ENCODE results near the gene TM9SF4. TPM values are rescaled to one million over a fixed set of nuclear protein-coding genes. Genes with fewer than 3 reads are reported as not detected.

TM9SF4 gene
- total RNA-seq, 1 experiment from 2014 or later, result 67.8 TPM

GRCh38 chr20:32087070-32087469 is 22.4 kb upstream of the TM9SF4 start:
- POLR2A ChIA-PET (ENCODE audit: unreplicated experiment), result no interaction called here
- no peaks in the 10 kb centered on the region for H3K4me1 ChIP-seq (replicated peaks; ENCODE audit: insufficient read depth)
- H3K36me3 ChIP-seq (ENCODE audit: low read depth), result no peaks in the 10 kb centered on the region
- no peak overlapping the region for H3K27ac ChIP-seq
- no peak for DNase-seq
- H3K27me3 ChIP-seq (ENCODE audit: insufficient read depth, low read depth), result peaks cover 38% of the 10 kb centered on the region
- no peak overlapping the region for H3K4me2 ChIP-seq
- no TSS peak for BruUV-seq (replicated peaks)
- no peaks in the 10 kb centered on the region for H3K9me2 ChIP-seq (ENCODE audit: insufficient read depth)
- intact Hi-C loops (cut with micrococcal nuclease; ENCODE audit: unreplicated experiment), result no loop called here
- H3F3A ChIP-seq (ENCODE audit: insufficient read depth, low read depth), result no peaks in the 10 kb centered on the region
- H4K20me1 ChIP-seq (ENCODE audit: insufficient read depth), result no peaks in the 10 kb centered on the region; the same call in 1 of the 2 replicates
- no peaks in the 10 kb centered on the region for H3K79me2 ChIP-seq (ENCODE audit: low read depth)
- CTCF ChIA-PET, result interaction anchor here (0.6 to 0.9 kb wide), 2 partner anchors 8 to 21 kb away, joined by 3 to 5 read pairs; no protein-coding TSS in a partner anchor
- H3K9me3 ChIP-seq (ENCODE audit: insufficient read depth, low read depth), result no peaks in the 10 kb centered on the region
- H2AFZ ChIP-seq, result no peak overlapping the region
- no peak for TF ChIP-seq CTCF (conservative IDR thresholded peaks at IDR 0.05)
- TF ChIP-seq EZH2 (IDR thresholded peaks at IDR 0.05; ENCODE audit: low read depth), result no peak
- no peak overlapping the region for H3K4me3 ChIP-seq

GRCh38 chr20:32088759-32089158 is 20.8 kb upstream of the TM9SF4 start:
- Histone ChIP-seq H2AFZ (no peak overlapping the region), H3K9me3 (ENCODE audit: insufficient read depth, low read depth) (no peaks in the 10 kb centered on the region), H3K36me3 (ENCODE audit: low read depth) (no peaks in the 10 kb centered on the region), H3K4me2 (no peak overlapping the region), H3K27ac (no peak overlapping the region), H3K27me3 (ENCODE audit: insufficient read depth, low read depth) (peaks cover 41% of the 10 kb centered on the region), H4K20me1 (ENCODE audit: insufficient read depth) (no peaks in the 10 kb centered on the region; the same call in 1 of the 2 replicates), H3K79me2 (ENCODE audit: low read depth) (no peaks in the 10 kb centered on the region), H3K4me1 (replicated peaks; ENCODE audit: insufficient read depth) (no peaks in the 10 kb centered on the region), H3K4me3 (no peak overlapping the region), H3K9me2 (ENCODE audit: insufficient read depth) (no peaks in the 10 kb centered on the region), H3F3A (ENCODE audit: insufficient read depth, low read depth) (no peaks in the 10 kb centered on the region)
- DNase-seq, result no peak
- intact Hi-C loops (cut with micrococcal nuclease; ENCODE audit: unreplicated experiment), result no loop called here
- ChIA-PET POLR2A (ENCODE audit: unreplicated experiment) (no interaction called here), CTCF (no interaction called here)
- TF ChIP-seq CTCF (conservative IDR thresholded peaks at IDR 0.05) (no peak), EZH2 (IDR thresholded peaks at IDR 0.05; ENCODE audit: low read depth) (no peak)
- no TSS peak for BruUV-seq (replicated peaks)

GRCh38 chr20:32089637-32090362 is 19.7 kb upstream of the TM9SF4 start:
- Histone ChIP-seq H3K79me2 (ENCODE audit: low read depth) (no peaks in the 10 kb centered on the region), H3K9me2 (ENCODE audit: insufficient read depth) (no peaks in the 10 kb centered on the region), H2AFZ (no peak overlapping the region), H3F3A (ENCODE audit: insufficient read depth, low read depth) (no peaks in the 10 kb centered on the region), H3K4me1 (replicated peaks; ENCODE audit: insufficient read depth) (no peaks in the 10 kb centered on the region), H3K36me3 (ENCODE audit: low read depth) (no peaks in the 10 kb centered on the region), H3K27me3 (ENCODE audit: insufficient read depth, low read depth) (peaks cover 41% of the 10 kb centered on the region), H3K9me3 (ENCODE audit: insufficient read depth, low read depth) (no peaks in the 10 kb centered on the region), H3K4me2 (no peak overlapping the region), H3K4me3 (no peak overlapping the region), H4K20me1 (ENCODE audit: insufficient read depth) (no peaks in the 10 kb centered on the region; the same call in 1 of the 2 replicates), H3K27ac (no peak overlapping the region)
- ChIA-PET CTCF (no interaction called here), POLR2A (ENCODE audit: unreplicated experiment) (no interaction called here)
- no TSS peak for BruUV-seq (replicated peaks)
- intact Hi-C loops (cut with micrococcal nuclease; ENCODE audit: unreplicated experiment), result loop anchor here (2.0 to 5.0 kb wide), 3 partner anchors 57 to 239 kb away; partner anchors contain the start of gene PDRG1
- no peak for DNase-seq
- no peak for TF ChIP-seq CTCF (conservative IDR thresholded peaks at IDR 0.05)
- TF ChIP-seq EZH2 (IDR thresholded peaks at IDR 0.05; ENCODE audit: low read depth), result no peak
